ENCODE data around the gene CCDC181.

DNA sequence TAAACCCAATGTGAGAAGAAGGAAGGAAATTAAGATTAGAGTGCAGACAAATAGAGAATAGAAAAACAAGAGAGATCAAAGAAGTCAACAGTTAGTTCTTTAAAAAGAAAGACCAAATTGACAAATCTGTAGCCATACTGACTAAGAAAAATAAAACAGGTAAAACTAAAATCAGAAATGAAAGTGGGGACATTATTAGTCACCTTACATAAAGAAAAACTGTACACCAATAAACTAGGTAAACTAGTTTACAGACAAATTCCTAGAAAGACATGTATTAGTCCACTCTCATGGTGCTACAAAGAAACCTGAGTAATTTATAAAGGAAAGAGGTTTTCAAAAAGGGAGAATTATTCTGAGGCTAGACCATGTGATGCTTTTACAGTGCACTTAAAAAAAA, 37.0 kb downstream of the CCDC181 start:
- TF ChIP-seq EZH2 (IDR thresholded peaks at IDR 0.05; ENCODE audit: insufficient read depth, poor library complexity, severe bottlenecking), result no peak
- TF ChIP-seq EZH2phosphoT487 (IDR thresholded peaks at IDR 0.05; ENCODE audit: insufficient read depth, low read depth), result no peak
